GM12864 (cell line): ENCODE data around the gene THADA.

Source experiments
- DNase-seq: peaks from one replicate; pipeline ENCODE4 v3.0.0-alpha.2; 2011; ENCODE audit warnings: low read depth
- H3K4me3 ChIP-seq: 2 replicates; pipeline ENCODE4 v1.5.1; 2011; ENCODE audit warnings: mild to moderate bottlenecking, low read depth, low read length, control low read depth
- CTCF ChIP-seq: IDR thresholded peaks from 2 replicates; pipeline ENCODE4 v1.5.1; 2011; ENCODE audit warnings: low read depth, mild to moderate bottlenecking, moderate library complexity, low read length, control low read depth, inconsistent platforms; ENCODE audit errors: missing control alignments

THADA gene

GRCh38 chr2:43356774-43357173 lies 239.1 kb downstream of the THADA start:
- TF ChIP-seq CTCF, result no peak
- H3K4me3 ChIP-seq, result no peak overlapping the region
- DNase-seq, result no peak

GRCh38 chr2:43355399-43355798 lies 240.4 kb downstream of the THADA start:
- TF ChIP-seq CTCF, result no peak
- H3K4me3 ChIP-seq, result no peak overlapping the region

GRCh38 chr2:43349904-43350303 lies 245.9 kb downstream of the THADA start:
- no peak for DNase-seq
- H3K4me3 ChIP-seq, result no peak overlapping the region
- no peak for TF ChIP-seq CTCF

More at GRCh38 chr2:43355399-43355798, 240.4 kb downstream of the THADA start:
- no peak for DNase-seq

- TF ChIP-seq CTCF, result no peak
- no peak for DNase-seq
Observed at GRCh38 chr2:43348908-43349661, 246.8 kb downstream of the THADA start.

GRCh38 chr2:43347746-43348145 lies 248.1 kb downstream of the THADA start:
- TF ChIP-seq CTCF, result no peak
- DNase-seq, result no peak
- H3K4me3 ChIP-seq, result no peak overlapping the region

More at GRCh38 chr2:43348908-43349661, 246.8 kb downstream of the THADA start:
- H3K4me3 ChIP-seq, result no peak overlapping the region

- no peak for TF ChIP-seq CTCF
Observed at GRCh38 chr2:43346602-43347567, 249.0 kb downstream of the THADA start.

More at GRCh38 chr2:43346602-43347567, 249.0 kb downstream of the THADA start:
- no peak for DNase-seq
- H3K4me3 ChIP-seq, result no peak overlapping the region
